Naive thymus-derived CD8-positive, alpha-beta T cell (primary cell): Measurements from ENCODE around the gene DES. TPM values are rescaled to one million over a fixed set of nuclear protein-coding genes. Genes with fewer than 3 reads are reported as not detected.

Source experiments
- ATAC-seq, 2 donors: fragments of 150-1000 bp; cut with Tn5 transposase in 1 of 2; sonication (Bioruptor Pico), chemical (Tn5 transposase) in 1 of 2; 1 replicate in 1 of 2; 2 replicates in 1 of 2; pipeline ENCODE4 v1.10.0; 2021; ENCODE audit warnings: mild to moderate bottlenecking in 2 of 2, moderate library complexity in 2 of 2
- POLR2A ChIA-PET: fragments of 350-600 bp; sonication (Branson Sonifier 250); formaldehyde crosslinking; loops from one replicate; lab custom pipeline; 2021; ENCODE audit warnings: antibody characterized with exemption; lab: Charles Lee
- DNase-seq, 10 donors: peaks; one replicate each; pipeline versions ENCODE4 v3.0.0 to v3.0.0-alpha.2; 2020 to 2022
- H3K27ac Mint-ChIP-seq, 10 donors: one replicate each; pipeline ENCODE4 v1.8.0; 2020 to 2022; ENCODE audit warnings: mild to moderate bottlenecking in 10 of 10, mixed read lengths in 10 of 10, moderate library complexity in 4 of 10, inconsistent platforms in 1 of 10
- H3K27me3 Mint-ChIP-seq, 5 donors: one replicate each; pipeline ENCODE4 v1.8.0; 2021 to 2022; ENCODE audit warnings: mixed read lengths in 5 of 5
- H3K36me3 Mint-ChIP-seq, 3 donors: one replicate each; pipeline ENCODE4 v1.8.0; 2020 to 2022; ENCODE audit warnings: mixed read lengths in 3 of 3, mild to moderate bottlenecking in 2 of 3, inconsistent platforms in 1 of 3
- H3K4me1 Mint-ChIP-seq, 4 donors: one replicate each; pipeline ENCODE4 v1.8.0; 2021 to 2022; ENCODE audit warnings: mixed read lengths in 4 of 4
- H3K4me3 Mint-ChIP-seq, 10 donors: one replicate each; pipeline ENCODE4 v1.8.0; 2020 to 2022; ENCODE audit warnings: mild to moderate bottlenecking in 10 of 10, mixed read lengths in 10 of 10, moderate library complexity in 6 of 10, inconsistent platforms in 1 of 10
- H3K9me3 Mint-ChIP-seq, 9 donors: one replicate each; pipeline ENCODE4 v1.8.0; 2020 to 2022; ENCODE audit warnings: mixed read lengths in 9 of 9, mild to moderate bottlenecking in 3 of 9, inconsistent platforms in 1 of 9, moderate library complexity in 1 of 9
- polyA plus RNA-seq, 3 donors: library from polyadenylated mRNA; unstranded; fragments of 300-500 nt; fragmentation: Illumina TruSeq; gene quantifications; one replicate each; pipeline ENCODE4 v1.2.3, GENCODE V29; 2021
- total RNA-seq, 8 experiments: library from RNA in 2 of 8; stranded (reverse) in 2 of 8; gene quantifications; one replicate each; pipeline ENCODE4 v1.2.3 and lab custom pipeline; 2021 to 2026

The DES gene
- total and polyA plus RNA-seq, 5 experiments from 2014 or later: not detected

- Mint-ChIP-seq H3K9me3 (peaks cover 0 to 17% (median 2%) of the 10 kb centered on the region in 9 donors), H3K27ac (peak overlapping the region in 1 of 10 donors; percentile 62), H3K27me3 (peaks cover 9 to 27% (median 18%) of the 10 kb centered on the region in 5 donors), H3K4me3 (no peak overlapping the region), H3K36me3 (peaks cover 0 to 10% (median 4%) of the 10 kb centered on the region in 3 donors), H3K4me1 (no peaks in the 10 kb centered on the region)
- ATAC-seq (no peak), DNase-seq (peak in 1 of 10 donors; percentile 14)
- POLR2A ChIA-PET: interaction anchor here (1.1 kb wide), 1 partner anchor 89 kb away, joined by 3 read pairs; no protein-coding TSS in a partner anchor
Measured at GRCh38 chr2:219410390-219410789, 7.8 kb upstream of the DES start.

GRCh38 chr2:219414857-219415256, 3.3 kb upstream of the DES start:
- Mint-ChIP-seq H3K36me3 (peaks cover 0 to 10% (median 4%) of the 10 kb centered on the region in 3 donors), H3K27me3 (peaks cover 11 to 44% (median 30%) of the 10 kb centered on the region in 5 donors), H3K27ac (no peak overlapping the region), H3K9me3 (peaks cover 0 to 17% (median 2%) of the 10 kb centered on the region in 9 donors), H3K4me1 (peaks cover 1 to 9% (median 3%) of the 10 kb centered on the region in 4 donors), H3K4me3 (no peak overlapping the region)
- DNase-seq (no peak), ATAC-seq (no peak)
- POLR2A ChIA-PET: no interaction called here

- H3K9me3 Mint-ChIP-seq: peaks cover 0 to 17% (median 2%) of the 10 kb centered on the region in 9 donors
- peaks cover 20 to 52% (median 35%) of the 10 kb centered on the region in 5 donors for H3K27me3 Mint-ChIP-seq
- ATAC-seq: no peak
- H3K27ac Mint-ChIP-seq: no peak overlapping the region
- H3K4me1 Mint-ChIP-seq: peaks cover 1 to 9% (median 3%) of the 10 kb centered on the region in 4 donors
- H3K36me3 Mint-ChIP-seq: peaks cover 0 to 10% (median 4%) of the 10 kb centered on the region in 3 donors
- H3K4me3 Mint-ChIP-seq: no peak overlapping the region
- DNase-seq: peak in 1 of 10 donors; percentile 14
- POLR2A ChIA-PET: no interaction called here
Measured at GRCh38 chr2:219415580-219416234, 2.5 kb upstream of the DES start.

- H3K9me3 Mint-ChIP-seq: peaks cover 0 to 17% (median 2%) of the 10 kb centered on the region in 9 donors
- peaks cover 0 to 10% (median 4%) of the 10 kb centered on the region in 3 donors for H3K36me3 Mint-ChIP-seq
- ATAC-seq: no peak
- no peak for DNase-seq
- no peak overlapping the region for H3K27ac Mint-ChIP-seq
- H3K4me1 Mint-ChIP-seq: peaks cover 1 to 9% (median 3%) of the 10 kb centered on the region in 4 donors
- H3K4me3 Mint-ChIP-seq: no peak overlapping the region
- POLR2A ChIA-PET: no interaction called here
- peaks cover 20 to 57% (median 36%) of the 10 kb centered on the region in 5 donors for H3K27me3 Mint-ChIP-seq
Measured at GRCh38 chr2:219416235-219416602, 2.0 kb upstream of the DES start.

GRCh38 chr2:219416938-219417337, 1.2 kb upstream of the DES start:
- Mint-ChIP-seq H3K27ac (no peak overlapping the region), H3K4me3 (peak overlapping the region in 1 of 10 donors; percentile 34), H3K4me1 (peaks cover 1 to 9% (median 3%) of the 10 kb centered on the region in 4 donors), H3K27me3 (peaks cover 20 to 59% (median 37%) of the 10 kb centered on the region in 5 donors), H3K36me3 (peaks cover 0 to 10% (median 4%) of the 10 kb centered on the region in 3 donors), H3K9me3 (peaks cover 0 to 10% (median 2%) of the 10 kb centered on the region in 9 donors)
- ATAC-seq: no peak
- POLR2A ChIA-PET: interaction anchor here (0.7 kb wide), 1 partner anchor 210 kb away, joined by 3 read pairs; the partner anchor contains the start of gene ZFAND2B
- no peak for DNase-seq

- Mint-ChIP-seq H3K27me3 (peaks cover 19 to 63% (median 38%) of the 10 kb centered on the region in 5 donors), H3K4me1 (peaks cover 1 to 9% (median 3%) of the 10 kb centered on the region in 4 donors), H3K4me3 (no peak overlapping the region), H3K9me3 (peaks cover 0 to 7% (median 1%) of the 10 kb centered on the region in 9 donors), H3K27ac (no peak overlapping the region), H3K36me3 (peaks cover 0 to 9% (median 4%) of the 10 kb centered on the region in 3 donors)
- POLR2A ChIA-PET: interaction anchor here (0.7 kb wide), 1 partner anchor 211 kb away, joined by 3 read pairs; the partner anchor contains the start of gene ZFAND2B
- no peak for ATAC-seq
- peak in 1 of 10 donors; percentile 30 for DNase-seq
Measured at GRCh38 chr2:219417374-219417773, 803 bp upstream of the DES start.

- DNase-seq (no peak), ATAC-seq (no peak)
- Mint-ChIP-seq H3K27me3 (peaks cover 14 to 62% (median 30%) of the 10 kb centered on the region in 5 donors), H3K4me1 (peaks cover 1 to 9% (median 3%) of the 10 kb centered on the region in 4 donors), H3K4me3 (peak overlapping the region in 2 of 10 donors; percentile 14 to 47), H3K36me3 (no peaks in the 10 kb centered on the region), H3K9me3 (no peaks in the 10 kb centered on the region), H3K27ac (no peak overlapping the region)
- POLR2A ChIA-PET: no interaction called here
Measured at GRCh38 chr2:219419012-219419324, 791 bp downstream of the DES start.

- peak overlapping the region in 4 of 10 donors; percentile 14 to 47 (median 38) for H3K4me3 Mint-ChIP-seq
- ATAC-seq: no peak
- H3K27ac Mint-ChIP-seq: no peak overlapping the region
Measured at GRCh38 chr2:219419331-219420197, 1.4 kb downstream of the DES start.

GRCh38 chr2:219420687-219421086, 2.5 kb downstream of the DES start:
- Mint-ChIP-seq H3K27me3 (peaks cover 15 to 78% (median 32%) of the 10 kb centered on the region in 5 donors), H3K36me3 (no peaks in the 10 kb centered on the region), H3K27ac (no peak overlapping the region), H3K4me3 (no peak overlapping the region), H3K9me3 (no peaks in the 10 kb centered on the region), H3K4me1 (peaks cover 1 to 9% (median 3%) of the 10 kb centered on the region in 4 donors)
- POLR2A ChIA-PET: no interaction called here
- DNase-seq (no peak), ATAC-seq (no peak)

More at GRCh38 chr2:219419331-219420197, 1.4 kb downstream of the DES start:
- POLR2A ChIA-PET: no interaction called here
- peaks cover 15 to 66% (median 32%) of the 10 kb centered on the region in 5 donors for H3K27me3 Mint-ChIP-seq
- DNase-seq: no peak
- H3K4me1 Mint-ChIP-seq: peaks cover 1 to 9% (median 3%) of the 10 kb centered on the region in 4 donors
- no peaks in the 10 kb centered on the region for H3K9me3 Mint-ChIP-seq
- H3K36me3 Mint-ChIP-seq: no peaks in the 10 kb centered on the region

- peaks cover 15 to 84% (median 38%) of the 10 kb centered on the region in 5 donors for H3K27me3 Mint-ChIP-seq
- H3K4me1 Mint-ChIP-seq: peaks cover 1 to 9% (median 3%) of the 10 kb centered on the region in 4 donors
- no peak overlapping the region for H3K4me3 Mint-ChIP-seq
- POLR2A ChIA-PET: no interaction called here
- ATAC-seq (no peak), DNase-seq (no peak)
- H3K9me3 Mint-ChIP-seq: no peaks in the 10 kb centered on the region
- H3K27ac Mint-ChIP-seq: no peak overlapping the region
- H3K36me3 Mint-ChIP-seq: no peaks in the 10 kb centered on the region
Measured at GRCh38 chr2:219421323-219421722, 3.1 kb downstream of the DES start.

GRCh38 chr2:219422952-219423534, 4.9 kb downstream of the DES start:
- no peak overlapping the region for H3K4me3 Mint-ChIP-seq
- DNase-seq: no peak
- peaks cover 13 to 86% (median 42%) of the 10 kb centered on the region in 5 donors for H3K27me3 Mint-ChIP-seq
- no peaks in the 10 kb centered on the region for H3K9me3 Mint-ChIP-seq
- POLR2A ChIA-PET: interaction anchor here (0.6 kb wide), 1 partner anchor 34 kb away, joined by 3 read pairs; no protein-coding TSS in a partner anchor
- peaks cover 1 to 9% (median 3%) of the 10 kb centered on the region in 4 donors for H3K4me1 Mint-ChIP-seq
- ATAC-seq: no peak
- H3K27ac Mint-ChIP-seq: peak overlapping the region in 1 of 10 donors; percentile 13
- no peaks in the 10 kb centered on the region for H3K36me3 Mint-ChIP-seq
